GM23248 (cell line): ENCODE data around the gene UBXN10. TPM values are rescaled to one million over a fixed set of nuclear protein-coding genes. Genes with fewer than 3 reads are reported as not detected.

ENCODE experiments used
- DNase-seq: peaks from one replicate; pipeline ENCODE4 v3.0.0-alpha.2; 2015
- H2AFZ ChIP-seq: fragments of 200-600 bp; sonication (generic); 2 replicates; pipeline ENCODE4 v1.6.1; 2016; ENCODE audit warnings: antibody characterized with exemption
- H3F3A ChIP-seq: fragments of 200-600 bp; sonication (generic); 2 replicates; pipeline ENCODE4 v1.6.1; 2016; ENCODE audit warnings: mild to moderate bottlenecking, antibody characterized with exemption, mixed run types; ENCODE audit not compliant: insufficient read depth
- H3K27ac ChIP-seq: fragments of 200-600 bp; sonication (generic); 2 replicates; pipeline ENCODE4 v1.5.1; 2016; ENCODE audit warnings: mild to moderate bottlenecking
- H3K27me3 ChIP-seq: fragments of 200-600 bp; sonication (generic); replicated peaks from 2 replicates; pipeline ENCODE4 v1.6.1; 2016; ENCODE audit warnings: mild to moderate bottlenecking; ENCODE audit not compliant: insufficient read depth
- H3K36me3 ChIP-seq: fragments of 200-600 bp; sonication (generic); 2 replicates; pipeline ENCODE4 v1.6.1; 2016; ENCODE audit warnings: low read depth, mild to moderate bottlenecking
- H3K4me1 ChIP-seq: fragments of 200-600 bp; sonication (generic); 2 replicates; pipeline ENCODE4 v1.6.1; 2016; ENCODE audit warnings: mild to moderate bottlenecking; ENCODE audit not compliant: insufficient read depth
- H3K4me2 ChIP-seq: fragments of 200-600 bp; sonication (generic); one replicate; pipeline ENCODE4 v1.6.1; 2016; ENCODE audit warnings: mild to moderate bottlenecking; ENCODE audit not compliant: unreplicated experiment
- H3K4me3 ChIP-seq: fragments of 200-600 bp; sonication (generic); 2 replicates; pipeline ENCODE4 v1.5.1; 2016; ENCODE audit warnings: mild to moderate bottlenecking
- H3K79me2 ChIP-seq: fragments of 200-600 bp; sonication (generic); 2 replicates; pipeline ENCODE4 v1.6.1; 2016; ENCODE audit warnings: mild to moderate bottlenecking; ENCODE audit not compliant: insufficient read depth
- H3K9ac ChIP-seq: fragments of 200-600 bp; sonication (generic); 2 replicates; pipeline ENCODE4 v1.6.1; 2016; ENCODE audit warnings: mild to moderate bottlenecking
- H3K9me2 ChIP-seq: fragments of 200-600 bp; sonication (generic); 2 replicates; pipeline ENCODE4 v1.6.1; 2016; ENCODE audit warnings: mixed run types, mild to moderate bottlenecking, moderate library complexity; ENCODE audit not compliant: insufficient read depth
- H3K9me3 ChIP-seq: fragments of 200-600 bp; sonication (generic); one replicate; pipeline ENCODE4 v1.6.1; 2017; ENCODE audit warnings: low read depth
- H4K20me1 ChIP-seq: fragments of 200-600 bp; sonication (generic); 2 replicates; pipeline ENCODE4 v1.6.0; 2016; ENCODE audit not compliant: insufficient read depth
- EZH2 ChIP-seq: fragments of 200-600 bp; sonication (generic); IDR thresholded peaks from 2 replicates; pipeline ENCODE4 v1.6.1; 2018; ENCODE audit warnings: antibody characterized with exemption, mild to moderate bottlenecking; ENCODE audit not compliant: insufficient read depth, poor library complexity, severe bottlenecking
- EZH2phosphoT487 ChIP-seq: fragments of 200-600 bp; sonication (generic); IDR thresholded peaks from 2 replicates; pipeline ENCODE4 v1.6.1; 2018; ENCODE audit warnings: antibody characterized with exemption, moderate library complexity, mild to moderate bottlenecking, low read depth; ENCODE audit not compliant: insufficient read depth
- WGBS, 2 experiments: methylation state at CpG; one replicate each; pipeline ENCODE4 v1.1.6; 2015 to 2017; ENCODE audit warnings: low lambda C conversion rate in 2 of 2, low coverage in 1 of 2; ENCODE audit errors: missing lambda C conversion rate in 2 of 2; 5-methylcytosine and 5-hydroxymethylcytosine counted together
- in situ Hi-C: fragments of 300-500 bp; cut with MboI; formaldehyde crosslinking; loops from 2 replicates; pipeline ENCODE4 v1.15.0; 2020
- polyA plus RNA-seq: library from polyadenylated mRNA; unstranded; fragments of >200 nt; fragmentation: Nextera tagmentation; extraction: Ambion mirVana; gene quantifications from 2 replicates; pipeline ENCODE4 v1.2.1, GENCODE V29; 2016
- total RNA-seq: library from RNA; depleted of rRNA; stranded (reverse); fragments of >200 nt; shearing (Covaris generic); gene quantifications from 2 replicates; pipeline ENCODE4 v1.2.3, GENCODE V29; 2014

UBXN10 gene
- total and polyA plus RNA-seq, 2 experiments from 2014 or later: 0.11 TPM; not detected in 1

DNA sequence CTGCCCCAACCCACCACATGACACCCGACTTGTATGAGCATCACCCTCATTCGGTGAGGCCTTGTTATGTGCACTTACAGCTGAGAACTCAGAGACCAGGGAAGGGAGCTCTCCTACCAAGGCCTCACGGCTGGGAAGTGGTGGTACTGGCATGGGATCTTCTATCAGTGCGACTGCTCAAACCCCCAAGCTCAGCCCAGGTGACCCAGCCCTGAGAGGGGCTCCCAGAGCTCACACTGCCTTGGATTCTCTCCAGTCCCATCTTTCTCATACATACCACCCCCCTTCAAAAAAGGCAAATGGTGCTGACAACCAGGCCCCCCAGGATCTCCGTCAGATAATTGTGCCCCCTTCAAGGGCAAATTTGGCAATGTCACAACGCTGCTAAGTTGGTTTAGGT is 47.5 kb upstream of the UBXN10 start:
- Histone ChIP-seq H3K27ac (no peak overlapping the region), H3K4me1 (no peaks in the 10 kb centered on the region), H3K36me3 (no peaks in the 10 kb centered on the region), H3K4me3 (no peak overlapping the region), H3K9ac (no peak overlapping the region), H3K9me3 (no peaks in the 10 kb centered on the region), H3K79me2 (no peaks in the 10 kb centered on the region), H3K27me3 (no peaks in the 10 kb centered on the region; the same call in 1 of the 2 replicates), H3F3A (no peaks in the 10 kb centered on the region), H3K4me2 (no peak overlapping the region), H4K20me1 (no peaks in the 10 kb centered on the region), H3K9me2 (no peaks in the 10 kb centered on the region), H2AFZ (no peak overlapping the region)
- in situ Hi-C loops: no loop called here
- TF ChIP-seq EZH2: no peak
- no peak for TF ChIP-seq EZH2phosphoT487
- DNase-seq: no peak
- 73 to 77% methylated on average over 6 of the region's 6 CpGs for WGBS, 2 experiments

DNA sequence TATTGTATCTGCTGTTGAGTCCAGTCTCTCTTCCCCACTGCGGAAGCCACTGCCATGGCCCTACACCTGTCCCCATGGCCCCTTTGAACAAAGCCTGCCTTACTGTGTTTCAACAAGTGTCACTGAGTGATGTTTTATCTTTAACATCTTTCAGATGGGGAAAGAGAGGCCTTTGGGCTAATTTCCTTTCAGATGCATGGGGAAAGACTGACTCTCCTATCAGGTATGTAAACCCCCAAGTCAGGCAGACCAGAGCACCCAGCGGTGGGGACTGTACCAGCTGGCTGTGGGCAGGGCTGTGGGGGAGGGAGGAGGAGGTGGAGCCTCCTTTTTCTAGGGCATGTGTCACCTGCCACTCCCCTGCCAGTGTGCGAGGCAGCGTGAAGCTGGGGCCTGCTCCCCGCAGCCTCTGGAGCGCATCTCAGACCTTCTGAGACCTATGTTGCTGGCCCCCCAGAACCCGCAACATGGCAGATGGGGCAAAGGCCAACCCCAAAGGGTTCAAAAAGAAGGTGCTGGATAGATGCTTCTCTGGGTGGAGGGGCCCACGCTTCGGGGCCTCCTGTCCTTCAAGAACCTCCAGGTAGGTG is 46.8 kb upstream of the UBXN10 start, which contains the start of gene PLA2G2F:
Gene PLA2G2F (plus strand): TSS at position 363 of the 590 bp plus-strand sequence. CDS start 105 bp downstream, at position 468.
- Histone ChIP-seq H2AFZ (no peak within 1 kb of the TSS), H3K4me2 (no peak within 1 kb of the TSS), H3K79me2 (no peaks in the 10 kb centered on the region), H3K9ac (no peak within 1 kb of the TSS), H3K27me3 (no peaks in the 10 kb centered on the region; the same call in 1 of the 2 replicates), H4K20me1 (no peaks in the 10 kb centered on the region), H3F3A (no peaks in the 10 kb centered on the region), H3K4me1 (no peaks in the 10 kb centered on the region), H3K9me2 (no peaks in the 10 kb centered on the region), H3K9me3 (no peaks in the 10 kb centered on the region), H3K4me3 (no peak within 1 kb of the TSS), H3K27ac (no peak within 1 kb of the TSS), H3K36me3 (no peaks in the 10 kb centered on the region)
- WGBS, 2 experiments: 86 to 87% methylated on average over 9 of the region's 9 CpGs
- DNase-seq: no peak
- no peak for TF ChIP-seq EZH2phosphoT487
- TF ChIP-seq EZH2: no peak
- in situ Hi-C loops: no loop called here

DNA sequence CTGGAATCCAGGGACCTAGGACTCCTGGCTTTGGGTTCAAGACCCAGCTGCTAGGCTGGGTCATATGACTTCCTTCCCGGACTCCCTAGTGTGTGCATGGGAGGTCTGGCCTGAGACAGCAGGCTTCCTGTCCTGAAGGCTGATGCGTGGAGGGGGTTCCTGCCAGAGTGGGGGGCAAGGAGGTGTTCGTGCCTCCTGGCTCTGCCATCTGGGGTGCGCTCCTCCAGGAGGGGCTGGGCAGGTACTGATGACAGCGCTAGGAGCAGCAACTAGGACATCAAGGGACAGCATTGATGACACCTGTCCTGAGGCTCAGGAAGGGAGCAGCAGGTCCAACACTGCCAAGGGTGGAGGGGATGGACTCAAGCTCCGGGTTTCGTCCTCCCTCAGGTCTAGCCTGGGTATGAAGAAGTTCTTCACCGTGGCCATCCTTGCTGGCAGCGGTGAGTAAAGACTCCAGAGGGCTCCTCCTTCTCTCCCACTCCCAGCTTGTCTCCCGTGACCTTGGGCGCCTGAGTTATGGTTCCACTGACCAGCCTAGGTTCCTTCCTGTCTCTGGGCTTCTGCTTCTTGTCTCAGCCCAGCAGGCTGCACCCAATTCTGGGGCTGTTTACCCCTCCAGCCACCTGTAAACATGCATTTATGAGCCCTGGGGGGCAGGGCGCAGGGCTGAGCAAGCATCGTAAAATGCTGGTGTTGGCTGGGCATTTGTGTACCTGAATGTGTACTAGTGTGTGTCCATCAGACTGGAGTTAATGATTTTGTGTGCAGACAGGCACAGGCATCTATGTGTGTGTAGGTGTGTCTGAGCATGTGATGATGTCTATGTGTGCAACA is 45.9 kb upstream of the UBXN10 start:
- Histone ChIP-seq H2AFZ (no peak overlapping the region), H3K9me3 (no peaks in the 10 kb centered on the region), H3F3A (no peaks in the 10 kb centered on the region), H3K27me3 (no peaks in the 10 kb centered on the region; the same call in 1 of the 2 replicates), H3K4me3 (no peak overlapping the region), H3K4me2 (no peak overlapping the region), H3K27ac (no peak overlapping the region), H3K79me2 (no peaks in the 10 kb centered on the region), H4K20me1 (no peaks in the 10 kb centered on the region), H3K9ac (no peak overlapping the region), H3K36me3 (no peaks in the 10 kb centered on the region), H3K4me1 (no peaks in the 10 kb centered on the region), H3K9me2 (no peaks in the 10 kb centered on the region)
- no peak for DNase-seq
- WGBS, 2 experiments: 56 to 62% methylated on average over 13 of the region's 13 CpGs
- TF ChIP-seq EZH2phosphoT487 (no peak), EZH2 (no peak)
- in situ Hi-C loops: no loop called here

DNA sequence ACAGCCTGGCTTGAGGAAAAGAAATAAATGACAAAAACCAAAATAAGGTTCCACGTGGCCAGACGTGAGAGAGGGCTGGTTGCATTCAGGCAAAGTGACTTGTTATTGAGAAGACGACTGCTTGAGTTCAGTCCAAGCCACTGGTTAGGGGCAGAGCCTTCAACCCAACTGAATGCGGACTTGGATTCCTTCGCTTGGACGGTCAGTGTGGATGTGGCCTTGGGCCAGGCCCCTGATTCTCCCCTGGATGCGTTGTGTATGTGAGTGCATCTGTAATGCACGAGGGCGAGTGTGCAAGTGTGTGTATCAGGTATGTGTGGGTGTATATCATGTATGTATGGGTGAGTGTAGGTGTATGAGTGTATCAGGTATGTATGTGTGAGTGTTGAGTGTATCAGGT is 44.9 kb upstream of the UBXN10 start:
- TF ChIP-seq EZH2phosphoT487: no peak
- TF ChIP-seq EZH2: no peak
- no peak overlapping the region for H3K4me3 ChIP-seq
- H4K20me1 ChIP-seq: no peaks in the 10 kb centered on the region
- H2AFZ ChIP-seq: no peak overlapping the region
- 55 to 60% methylated on average over 9 of the region's 9 CpGs for WGBS, 2 experiments
- H3K9ac ChIP-seq: no peak overlapping the region
- H3K4me2 ChIP-seq: no peak overlapping the region
- H3K27ac ChIP-seq: no peak overlapping the region
- in situ Hi-C loops: no loop called here
- no peaks in the 10 kb centered on the region for H3F3A ChIP-seq
- no peaks in the 10 kb centered on the region for H3K4me1 ChIP-seq
- DNase-seq: no peak
- no peaks in the 10 kb centered on the region for H3K79me2 ChIP-seq
- H3K36me3 ChIP-seq: no peaks in the 10 kb centered on the region
- H3K9me2 ChIP-seq: no peaks in the 10 kb centered on the region
- no peaks in the 10 kb centered on the region; the same call in 1 of the 2 replicates for H3K27me3 ChIP-seq
- H3K9me3 ChIP-seq: no peaks in the 10 kb centered on the region
